Panc1 (cell line): ENCODE results near the gene N4BP3. TPM values are rescaled to one million over a fixed set of nuclear protein-coding genes. Genes with fewer than 3 reads are reported as not detected.
A peak's percentile ranks its signal among the peaks of the same experiment; 100 is the strongest.

Experiments used
- ATAC-seq: fragments of 200-7000 bp; cut with Tn5 transposase; 2 replicates; pipeline ENCODE4 v1.9.1; 2020; ENCODE audit warnings: mild to moderate bottlenecking, moderate library complexity
- BruUV-seq: library from RNA; stranded (reverse); fragments of 400-500 nt; replicated peaks from 2 replicates; lab custom pipeline; 2021; lab: Mats Ljungman, UMichigan
- CTCF ChIA-PET: fragments of 300-600 bp; sonication (Branson Sonifier 250); formaldehyde crosslinking; loops from one replicate; lab custom pipeline; 2022; ENCODE audit warnings: antibody characterized with exemption; lab: Charles Lee
- POLR2A ChIA-PET: fragments of 300-600 bp; sonication (Branson Sonifier 250); formaldehyde crosslinking; loops from one replicate; lab custom pipeline; 2022; ENCODE audit warnings: antibody characterized with exemption; lab: Charles Lee
- DNase-seq: peaks from one replicate; pipeline ENCODE4 v3.0.0-alpha.2; 2010; ENCODE audit warnings: low read depth, low spot score
- H3K27ac ChIP-seq: 2 replicates; pipeline ENCODE4 v1.5.1; 2011; ENCODE audit warnings: mild to moderate bottlenecking, low read length, inconsistent platforms
- H3K27me3 ChIP-seq: fragments of 200-500 bp; sonication (Bioruptor generic); 2 replicates; pipeline ENCODE4 v1.6.0; 2014; ENCODE audit warnings: low read length, inconsistent platforms; ENCODE audit not compliant: control insufficient read depth, insufficient read depth
- H3K36me3 ChIP-seq: fragments of 200-500 bp; sonication (Bioruptor generic); 2 replicates; pipeline ENCODE4 v1.5.1; 2014; ENCODE audit warnings: inconsistent platforms, mild to moderate bottlenecking, low read length, moderate library complexity; ENCODE audit not compliant: control insufficient read depth, insufficient read depth
- H3K4me1 ChIP-seq: 2 replicates; pipeline ENCODE4 v1.5.1; 2011; ENCODE audit warnings: inconsistent platforms, mild to moderate bottlenecking, low read length, moderate library complexity; ENCODE audit not compliant: control insufficient read depth, insufficient read depth
- H3K4me3 ChIP-seq, 2 experiments: 2 replicates each; pipeline ENCODE4 v1.5.1; 2011 to 2012; ENCODE audit warnings: low read depth in 2 of 2, low read length in 2 of 2, mild to moderate bottlenecking in 2 of 2, inconsistent platforms in 1 of 2, moderate library complexity in 1 of 2
- H3K9me3 ChIP-seq: fragments of 200-500 bp; sonication (Bioruptor generic); 2 replicates; pipeline ENCODE4 v1.5.1; 2014; ENCODE audit warnings: low read depth, mild to moderate bottlenecking, inconsistent platforms, low read length, moderate library complexity; ENCODE audit not compliant: control insufficient read depth, insufficient read depth
- POLR2AphosphoS5 ChIP-seq: IDR thresholded peaks from 2 replicates; pipeline ENCODE4 v1.6.1; 2012; ENCODE audit warnings: mild to moderate bottlenecking, low read depth, low read length, moderate library complexity
- SIN3A ChIP-seq: IDR thresholded peaks from 2 replicates; pipeline ENCODE4 v1.6.1; 2012; ENCODE audit warnings: low read depth, mild to moderate bottlenecking, low read length, moderate library complexity, borderline replicate concordance; ENCODE audit not compliant: insufficient read depth
- TCF7L2 ChIP-seq: IDR thresholded peaks from 2 replicates; pipeline ENCODE4 v1.6.1; 2011; ENCODE audit warnings: mild to moderate bottlenecking, low read depth, low read length, inconsistent platforms
- in situ Hi-C: cut with HindIII; loops from 2 replicates; pipeline ENCODE4 v1.10.0; 2016; ENCODE audit warnings: low sequenced_read_pairs, low pct_unique_long_range_greater_than_20kb
- intact Hi-C: fragments of 100-400 bp; cut with micrococcal nuclease; formaldehyde crosslinking; loops from one replicate; pipeline ENCODE4 v1.10.0; 2022; ENCODE audit not compliant: unreplicated experiment
- total RNA-seq: library from RNA; stranded (reverse); gene quantifications from one replicate; pipeline ENCODE4 v1.2.1, GENCODE V29; 2021; ENCODE audit not compliant: unreplicated experiment
- TF ChIP-seq, protein P1 (sequence below): fragments of 450-650 bp; IDR thresholded peaks from 2 replicates; pipeline ENCODE4 v1.5.1; 2017; ENCODE audit warnings: mild to moderate bottlenecking
- TF ChIP-seq, protein P2 (sequence below), 2 experiments: IDR thresholded peaks; 2 replicates each; pipeline ENCODE4 v1.6.1; 2011 to 2012; ENCODE audit warnings: low read depth in 2 of 2, control low read depth in 1 of 2, low read length in 1 of 2, mild to moderate bottlenecking in 1 of 2, moderate library complexity in 1 of 2; ENCODE audit not compliant: insufficient read depth in 1 of 2

N4BP3 gene
- total RNA-seq, 1 experiment from 2014 or later = 2.3 TPM

DNA sequence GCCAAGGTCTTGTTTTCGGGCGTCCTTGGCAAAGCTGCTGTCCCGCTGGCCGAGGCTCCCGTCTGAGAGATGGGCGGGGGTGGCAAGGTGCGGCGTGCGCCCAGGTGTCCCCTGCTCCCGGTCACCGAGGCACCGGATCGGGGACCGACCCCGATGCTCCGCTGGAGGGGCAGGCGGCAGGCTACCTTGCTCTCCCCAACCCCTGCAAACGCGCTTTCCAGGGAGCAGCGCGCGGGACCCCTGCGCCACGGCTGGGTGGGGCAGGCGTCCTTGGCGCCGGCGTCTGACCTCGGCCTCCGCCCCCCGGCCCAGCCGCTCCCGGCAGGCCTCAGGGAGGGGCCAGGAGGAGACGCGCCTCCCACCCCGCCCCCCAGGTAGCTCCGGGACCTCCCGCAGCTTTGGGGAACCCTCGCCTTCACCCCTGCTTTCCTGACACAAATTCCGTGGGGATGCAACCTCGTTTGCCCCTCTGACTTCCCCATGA, 551 bp downstream of the N4BP3 start:
- ChIA-PET POLR2A (no interaction called here), CTCF (no interaction called here)
- DNase-seq = no peak
- peak; percentile 41 for ATAC-seq
- peak overlapping the region; percentile 49 to 62 for H3K4me3 ChIP-seq
- BruUV-seq = no TSS peak
- no peaks in the 10 kb centered on the region for H3K36me3 ChIP-seq
- peaks cover 14% of the 10 kb centered on the region for H3K4me1 ChIP-seq
- in situ Hi-C loops (no loop called here), intact Hi-C loops (no loop called here)
- no peak for TF ChIP-seq SIN3A
- TF ChIP-seq POLR2AphosphoS5 = no peak
- TF ChIP-seq, protein P1, sequence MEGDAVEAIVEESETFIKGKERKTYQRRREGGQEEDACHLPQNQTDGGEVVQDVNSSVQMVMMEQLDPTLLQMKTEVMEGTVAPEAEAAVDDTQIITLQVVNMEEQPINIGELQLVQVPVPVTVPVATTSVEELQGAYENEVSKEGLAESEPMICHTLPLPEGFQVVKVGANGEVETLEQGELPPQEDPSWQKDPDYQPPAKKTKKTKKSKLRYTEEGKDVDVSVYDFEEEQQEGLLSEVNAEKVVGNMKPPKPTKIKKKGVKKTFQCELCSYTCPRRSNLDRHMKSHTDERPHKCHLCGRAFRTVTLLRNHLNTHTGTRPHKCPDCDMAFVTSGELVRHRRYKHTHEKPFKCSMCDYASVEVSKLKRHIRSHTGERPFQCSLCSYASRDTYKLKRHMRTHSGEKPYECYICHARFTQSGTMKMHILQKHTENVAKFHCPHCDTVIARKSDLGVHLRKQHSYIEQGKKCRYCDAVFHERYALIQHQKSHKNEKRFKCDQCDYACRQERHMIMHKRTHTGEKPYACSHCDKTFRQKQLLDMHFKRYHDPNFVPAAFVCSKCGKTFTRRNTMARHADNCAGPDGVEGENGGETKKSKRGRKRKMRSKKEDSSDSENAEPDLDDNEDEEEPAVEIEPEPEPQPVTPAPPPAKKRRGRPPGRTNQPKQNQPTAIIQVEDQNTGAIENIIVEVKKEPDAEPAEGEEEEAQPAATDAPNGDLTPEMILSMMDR = no peak
- no peak for TF ChIP-seq TCF7L2
- TF ChIP-seq, protein P2, sequence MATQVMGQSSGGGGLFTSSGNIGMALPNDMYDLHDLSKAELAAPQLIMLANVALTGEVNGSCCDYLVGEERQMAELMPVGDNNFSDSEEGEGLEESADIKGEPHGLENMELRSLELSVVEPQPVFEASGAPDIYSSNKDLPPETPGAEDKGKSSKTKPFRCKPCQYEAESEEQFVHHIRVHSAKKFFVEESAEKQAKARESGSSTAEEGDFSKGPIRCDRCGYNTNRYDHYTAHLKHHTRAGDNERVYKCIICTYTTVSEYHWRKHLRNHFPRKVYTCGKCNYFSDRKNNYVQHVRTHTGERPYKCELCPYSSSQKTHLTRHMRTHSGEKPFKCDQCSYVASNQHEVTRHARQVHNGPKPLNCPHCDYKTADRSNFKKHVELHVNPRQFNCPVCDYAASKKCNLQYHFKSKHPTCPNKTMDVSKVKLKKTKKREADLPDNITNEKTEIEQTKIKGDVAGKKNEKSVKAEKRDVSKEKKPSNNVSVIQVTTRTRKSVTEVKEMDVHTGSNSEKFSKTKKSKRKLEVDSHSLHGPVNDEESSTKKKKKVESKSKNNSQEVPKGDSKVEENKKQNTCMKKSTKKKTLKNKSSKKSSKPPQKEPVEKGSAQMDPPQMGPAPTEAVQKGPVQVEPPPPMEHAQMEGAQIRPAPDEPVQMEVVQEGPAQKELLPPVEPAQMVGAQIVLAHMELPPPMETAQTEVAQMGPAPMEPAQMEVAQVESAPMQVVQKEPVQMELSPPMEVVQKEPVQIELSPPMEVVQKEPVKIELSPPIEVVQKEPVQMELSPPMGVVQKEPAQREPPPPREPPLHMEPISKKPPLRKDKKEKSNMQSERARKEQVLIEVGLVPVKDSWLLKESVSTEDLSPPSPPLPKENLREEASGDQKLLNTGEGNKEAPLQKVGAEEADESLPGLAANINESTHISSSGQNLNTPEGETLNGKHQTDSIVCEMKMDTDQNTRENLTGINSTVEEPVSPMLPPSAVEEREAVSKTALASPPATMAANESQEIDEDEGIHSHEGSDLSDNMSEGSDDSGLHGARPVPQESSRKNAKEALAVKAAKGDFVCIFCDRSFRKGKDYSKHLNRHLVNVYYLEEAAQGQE (IDR thresholded peaks at IDR 0.05; ENCODE audit: insufficient read depth in 1 of 2, low read depth in 2 of 2, low read length in 1 of 2) = no peak
- no peaks in the 10 kb centered on the region; the same call in 1 of the 2 replicates for H3K27me3 ChIP-seq
- no peaks in the 10 kb centered on the region for H3K9me3 ChIP-seq
- no peak overlapping the region; the same call in 1 of the 2 replicates for H3K27ac ChIP-seq

GRCh38 chr5:178114325-178115135, 1.2 kb downstream of the N4BP3 start:
- DNase-seq (no peak), ATAC-seq (peak; percentile 78)
- in situ Hi-C loops (no loop called here), intact Hi-C loops (no loop called here)
- peak overlapping the region; percentile 49 to 62 for H3K4me3 ChIP-seq
- ChIA-PET POLR2A (no interaction called here), CTCF (no interaction called here)
- H3K36me3 ChIP-seq = no peaks in the 10 kb centered on the region
- no peaks in the 10 kb centered on the region; the same call in 1 of the 2 replicates for H3K27me3 ChIP-seq
- H3K27ac ChIP-seq = no peak overlapping the region; the same call in 1 of the 2 replicates
- no peaks in the 10 kb centered on the region for H3K9me3 ChIP-seq
- BruUV-seq = no TSS peak
- TF ChIP-seq SIN3A = no peak
- TF ChIP-seq, protein P2 (IDR thresholded peaks at IDR 0.05; ENCODE audit: insufficient read depth in 1 of 2, low read depth in 2 of 2, low read length in 1 of 2) = no peak
- TF ChIP-seq, protein P1 = no peak
- no peak for TF ChIP-seq POLR2AphosphoS5
- no peak for TF ChIP-seq TCF7L2
- peaks cover 14% of the 10 kb centered on the region for H3K4me1 ChIP-seq
